PC-9 (cell line): ENCODE data around the gene CNTN4. TPM values are rescaled to one million over a fixed set of nuclear protein-coding genes. Genes with fewer than 3 reads are reported as not detected.

Source experiments
- BruUV-seq: library from RNA; stranded (reverse); fragments of 400-500 nt; replicated peaks from 2 replicates; lab custom pipeline; 2021; lab: Mats Ljungman, UMichigan
- CTCF ChIA-PET: fragments of 300-600 bp; sonication (Branson Sonifier 250); formaldehyde crosslinking; loops from one replicate; lab custom pipeline; 2022; ENCODE audit warnings: antibody characterized with exemption; lab: Charles Lee
- POLR2A ChIA-PET: fragments of 300-600 bp; sonication (Branson Sonifier 250); formaldehyde crosslinking; loops from one replicate; lab custom pipeline; 2022; ENCODE audit warnings: antibody characterized with exemption; ENCODE audit not compliant: unreplicated experiment; lab: Charles Lee
- DNase-seq, 2 experiments: peaks; one replicate each; pipeline versions ENCODE4 v3.0.0 to v3.0.0-alpha.2; 2015 to 2022; ENCODE audit warnings: mixed read lengths in 1 of 2
- H2AFZ ChIP-seq: fragments of 200-600 bp; sonication (generic); 2 replicates; pipeline ENCODE4 v1.8.1; 2017; ENCODE audit warnings: antibody characterized with exemption
- H3F3A ChIP-seq: fragments of 200-600 bp; sonication (generic); 2 replicates; pipeline ENCODE4 v1.8.1; 2017; ENCODE audit warnings: antibody characterized with exemption, mild to moderate bottlenecking, low read depth; ENCODE audit not compliant: insufficient read depth
- H3K27ac ChIP-seq: fragments of 200-600 bp; sonication (generic); 2 replicates; pipeline ENCODE4 v1.6.1; 2016; ENCODE audit warnings: mixed run types
- H3K27me3 ChIP-seq: fragments of 200-600 bp; sonication (generic); 2 replicates; pipeline ENCODE4 v1.6.1; 2016; ENCODE audit warnings: low read depth, mixed run types; ENCODE audit not compliant: insufficient read depth
- H3K36me3 ChIP-seq: fragments of 200-600 bp; sonication (generic); 2 replicates; pipeline ENCODE4 v1.6.1; 2016; ENCODE audit warnings: low read depth, mixed run types
- H3K4me1 ChIP-seq: fragments of 200-600 bp; sonication (generic); replicated peaks from 2 replicates; pipeline ENCODE4 v1.6.1; 2016; ENCODE audit warnings: mixed run types; ENCODE audit not compliant: insufficient read depth
- H3K4me2 ChIP-seq: fragments of 200-600 bp; sonication (generic); 2 replicates; pipeline ENCODE4 v1.6.1; 2017; ENCODE audit warnings: mixed run types
- H3K4me3 ChIP-seq: fragments of 200-600 bp; sonication (generic); 2 replicates; pipeline ENCODE4 v1.6.1; 2016; ENCODE audit warnings: mixed run types
- H3K79me2 ChIP-seq: fragments of 200-600 bp; sonication (generic); 2 replicates; pipeline ENCODE4 v1.6.1; 2017; ENCODE audit warnings: low read depth, mixed run types
- H3K9me2 ChIP-seq: fragments of 200-600 bp; sonication (generic); 2 replicates; pipeline ENCODE4 v1.8.1; 2017; ENCODE audit warnings: mild to moderate bottlenecking; ENCODE audit not compliant: insufficient read depth
- H3K9me3 ChIP-seq: fragments of 200-600 bp; sonication (generic); 2 replicates; pipeline ENCODE4 v1.8.1; 2016; ENCODE audit warnings: low read depth; ENCODE audit not compliant: insufficient read depth
- H4K20me1 ChIP-seq: fragments of 200-600 bp; sonication (generic); 2 replicates; pipeline ENCODE4 v1.8.1; 2017; ENCODE audit not compliant: insufficient read depth
- CTCF ChIP-seq: fragments of 200-600 bp; sonication (generic); conservative IDR thresholded peaks from 2 replicates; pipeline ENCODE4 v1.6.1; 2017; ENCODE audit warnings: mixed run types, antibody characterized with exemption, mild to moderate bottlenecking, moderate library complexity
- EZH2 ChIP-seq: fragments of 200-600 bp; sonication (generic); IDR thresholded peaks from 2 replicates; pipeline ENCODE4 v1.8.0; 2017; ENCODE audit warnings: antibody characterized with exemption, low read depth
- intact Hi-C: fragments of 100-400 bp; cut with micrococcal nuclease; formaldehyde crosslinking; loops from one replicate; pipeline ENCODE4 v1.10.0; 2022; ENCODE audit not compliant: unreplicated experiment
- total RNA-seq: library from RNA; stranded (reverse); gene quantifications from 2 replicates; pipeline ENCODE4 v1.2.3, GENCODE V29; 2021

The CNTN4 gene
- total RNA-seq, 1 experiment from 2014 or later = not detected

GRCh38 chr3:2713923-2714322 is 615.3 kb downstream of the CNTN4 start:
- intact Hi-C loops = no loop called here
- Histone ChIP-seq H4K20me1 (no peaks in the 10 kb centered on the region), H3K36me3 (no peaks in the 10 kb centered on the region), H3K79me2 (no peaks in the 10 kb centered on the region), H3K27ac (no peak overlapping the region), H3K4me1 (no peaks in the 10 kb centered on the region), H3K9me2 (no peaks in the 10 kb centered on the region), H3K4me2 (no peak overlapping the region), H3F3A (no peaks in the 10 kb centered on the region), H3K9me3 (no peaks in the 10 kb centered on the region), H2AFZ (no peak overlapping the region), H3K27me3 (no peaks in the 10 kb centered on the region), H3K4me3 (no peak overlapping the region)
- no TSS peak for BruUV-seq
- DNase-seq = no peak
- TF ChIP-seq EZH2 = no peak
- peak; percentile 31; the same call in 1 of the 2 replicates for TF ChIP-seq CTCF
- POLR2A ChIA-PET = no interaction called here
- CTCF ChIA-PET = no interaction called here

GRCh38 chr3:2714834-2715233 is 616.2 kb downstream of the CNTN4 start:
- Histone ChIP-seq H3K79me2 (no peaks in the 10 kb centered on the region), H3K36me3 (no peaks in the 10 kb centered on the region), H3K9me3 (no peaks in the 10 kb centered on the region), H3K4me3 (no peak overlapping the region), H2AFZ (no peak overlapping the region), H3K27ac (no peak overlapping the region), H3K27me3 (no peaks in the 10 kb centered on the region), H4K20me1 (no peaks in the 10 kb centered on the region), H3F3A (no peaks in the 10 kb centered on the region), H3K9me2 (no peaks in the 10 kb centered on the region), H3K4me2 (no peak overlapping the region), H3K4me1 (no peaks in the 10 kb centered on the region)
- BruUV-seq = no TSS peak
- TF ChIP-seq CTCF = no peak
- TF ChIP-seq EZH2 = no peak
- POLR2A ChIA-PET = no interaction called here
- intact Hi-C loops = no loop called here
- no peak for DNase-seq
- CTCF ChIA-PET = no interaction called here

- Histone ChIP-seq H4K20me1 (no peaks in the 10 kb centered on the region), H3K4me3 (no peak overlapping the region), H3K36me3 (no peaks in the 10 kb centered on the region), H3K4me2 (no peak overlapping the region), H3F3A (no peaks in the 10 kb centered on the region), H3K9me3 (no peaks in the 10 kb centered on the region), H3K27me3 (no peaks in the 10 kb centered on the region), H3K79me2 (no peaks in the 10 kb centered on the region), H3K27ac (no peak overlapping the region), H3K4me1 (no peaks in the 10 kb centered on the region), H3K9me2 (no peaks in the 10 kb centered on the region), H2AFZ (no peak overlapping the region)
- CTCF ChIA-PET = no interaction called here
- no TSS peak for BruUV-seq
- DNase-seq = no peak
- TF ChIP-seq EZH2 (no peak), CTCF (no peak)
- POLR2A ChIA-PET = no interaction called here
- intact Hi-C loops = no loop called here
Observed at GRCh38 chr3:2727101-2727500, 628.4 kb downstream of the CNTN4 start.
